Sigmoid colon (tissue), 7 donors: ENCODE measurements around the gene SYNDIG1. TPM values are rescaled to one million over a fixed set of nuclear protein-coding genes. Genes with fewer than 3 reads are reported as not detected.

Experiments used
- DNase-seq: peaks from one replicate; pipeline ENCODE4 v3.0.0-alpha.2; 2019
- H3K27ac ChIP-seq, 4 donors: fragments of 200-600 bp; sonication (generic); one replicate each; pipeline ENCODE4 v1.5.1; 2016 to 2019; ENCODE audit warnings: mild to moderate bottlenecking in 1 of 4
- H3K27me3 ChIP-seq, 3 donors: fragments of 200-600 bp; sonication (generic); one replicate each; pipeline ENCODE4 v1.5.1; 2019; ENCODE audit warnings: mild to moderate bottlenecking in 1 of 3
- H3K36me3 ChIP-seq, 4 donors: fragments of 200-600 bp; sonication (generic); one replicate each; pipeline ENCODE4 v1.5.1; 2016 to 2019
- H3K4me1 ChIP-seq, 4 donors: fragments of 200-600 bp; sonication (generic); one replicate each; pipeline ENCODE4 v1.5.1; 2017 to 2019
- H3K4me3 ChIP-seq, 4 donors: fragments of 200-600 bp; sonication (generic); one replicate each; pipeline ENCODE4 v1.5.1; 2017 to 2019; ENCODE audit warnings: mild to moderate bottlenecking in 2 of 4, moderate library complexity in 1 of 4
- H3K9me3 ChIP-seq, 4 donors: fragments of 200-600 bp in 3 of 4; sonication (generic) in 3 of 4; one replicate each; pipeline versions ENCODE4 v1.5.1 to v1.6.1; 2013 to 2019
- EP300 ChIP-seq, 4 donors: sonication (generic); formaldehyde crosslinking; IDR thresholded peaks; one replicate each; pipeline ENCODE4 v1.6.1; 2017; ENCODE audit warnings: antibody characterized with exemption in 4 of 4
- POLR2A ChIP-seq, 2 donors: fragments of 450-650 bp; IDR thresholded peaks; one replicate each; pipeline ENCODE4 v1.6.1; 2016; ENCODE audit warnings: antibody characterized with exemption in 2 of 2, mild to moderate bottlenecking in 2 of 2, moderate library complexity in 2 of 2
- POLR2AphosphoS5 ChIP-seq, 4 donors: sonication (generic); formaldehyde crosslinking; IDR thresholded peaks; one replicate each; pipeline ENCODE4 v1.6.1; 2017; ENCODE audit warnings: antibody characterized with exemption in 4 of 4
- WGBS, 2 donors: extraction: QIAGEN DNeasy Blood & Tissue Kit; methylation state at CpG; one replicate each; pipeline ENCODE4 v1.1.7; 2013; 5-methylcytosine and 5-hydroxymethylcytosine counted together
- intact Hi-C: fragments of 100-400 bp; cut with DNase I; formaldehyde crosslinking; loops from one replicate; pipeline ENCODE4 v1.15.1; 2023
- polyA plus RNA-seq, 3 donors: library from polyadenylated mRNA; stranded (reverse); fragments of 200-250 nt; gene quantifications; one replicate each; pipeline ENCODE4 v1.2.3, GENCODE V29; 2013
- total RNA-seq, 4 donors: library from RNA; depleted of rRNA; stranded (reverse); fragments of >200 nt; gene quantifications; one replicate each; pipeline ENCODE4 v1.1.0, GENCODE V29; 2016
- TF ChIP-seq, protein P1 (sequence below), 4 experiments: fragments of 450-650 bp in 3 of 4; fragments of 200-600 bp in 1 of 4; IDR thresholded peaks; one replicate each; pipeline ENCODE4 v1.5.1; 2016 to 2019; ENCODE audit warnings: antibody characterized with exemption in 4 of 4, mild to moderate bottlenecking in 3 of 4, moderate library complexity in 2 of 4
- donor health status: healthy with polysubstance abuse.
- donor health status: Bipolar disorder and iron deficiency.
- donor health status: healthy.

The SYNDIG1 gene
- total and polyA plus RNA-seq, 7 donors = 0.16 to 0.69 (median 0.36) TPM; not detected in 2

DNA sequence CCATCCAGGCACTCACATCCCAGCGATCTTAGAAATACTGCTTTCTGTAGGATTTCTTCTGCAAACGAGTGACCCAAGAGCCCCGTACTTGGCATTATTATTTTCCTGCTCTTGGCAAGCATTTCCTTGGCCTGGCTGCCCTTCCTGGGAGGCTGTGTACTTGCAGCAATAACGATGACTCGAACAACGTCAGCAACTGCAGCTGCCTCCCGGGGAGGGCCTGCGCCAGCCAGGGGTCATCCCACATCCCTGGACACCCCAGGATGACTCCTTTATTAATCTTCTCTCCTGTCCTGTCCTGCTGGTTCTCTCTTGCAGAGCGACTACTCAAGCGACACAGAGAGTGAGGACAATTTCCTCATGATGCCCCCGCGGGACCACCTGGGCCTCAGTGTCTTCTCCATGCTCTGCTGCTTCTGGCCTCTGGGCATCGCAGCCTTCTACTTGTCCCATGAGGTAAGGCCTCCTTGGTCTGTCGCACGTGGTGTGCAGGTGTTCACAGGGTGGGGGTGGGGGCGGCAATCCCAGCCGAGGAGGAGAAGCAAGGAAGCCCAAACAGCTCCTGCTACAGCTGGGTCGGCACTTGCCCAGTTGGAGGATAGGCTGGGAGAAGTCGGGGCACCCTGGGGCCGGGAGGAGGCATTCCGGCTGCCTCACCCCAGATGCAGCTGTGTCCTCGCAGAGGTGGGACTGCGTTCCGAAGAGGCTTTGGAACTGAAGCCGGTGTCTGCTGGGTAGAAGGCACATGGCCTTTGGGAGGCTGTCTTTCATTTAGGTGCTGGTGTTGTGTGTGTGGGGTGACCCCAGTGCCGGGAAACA lies 115.3 kb downstream of the SYNDIG1 start:
- Histone ChIP-seq H3K4me1 (no peaks in the 10 kb centered on the region), H3K36me3 (no peaks in the 10 kb centered on the region), H3K27me3 (peaks cover 0 to 24% (median 0%) of the 10 kb centered on the region in 3 donors), H3K9me3 (no peaks in the 10 kb centered on the region), H3K4me3 (no peak overlapping the region), H3K27ac (no peak overlapping the region)
- TF ChIP-seq POLR2A (IDR thresholded peaks at IDR 0.05) (no peak), EP300 (IDR thresholded peaks at IDR 0.05) (no peak), POLR2AphosphoS5 (IDR thresholded peaks at IDR 0.05) (no peak)
- TF ChIP-seq, protein P1, sequence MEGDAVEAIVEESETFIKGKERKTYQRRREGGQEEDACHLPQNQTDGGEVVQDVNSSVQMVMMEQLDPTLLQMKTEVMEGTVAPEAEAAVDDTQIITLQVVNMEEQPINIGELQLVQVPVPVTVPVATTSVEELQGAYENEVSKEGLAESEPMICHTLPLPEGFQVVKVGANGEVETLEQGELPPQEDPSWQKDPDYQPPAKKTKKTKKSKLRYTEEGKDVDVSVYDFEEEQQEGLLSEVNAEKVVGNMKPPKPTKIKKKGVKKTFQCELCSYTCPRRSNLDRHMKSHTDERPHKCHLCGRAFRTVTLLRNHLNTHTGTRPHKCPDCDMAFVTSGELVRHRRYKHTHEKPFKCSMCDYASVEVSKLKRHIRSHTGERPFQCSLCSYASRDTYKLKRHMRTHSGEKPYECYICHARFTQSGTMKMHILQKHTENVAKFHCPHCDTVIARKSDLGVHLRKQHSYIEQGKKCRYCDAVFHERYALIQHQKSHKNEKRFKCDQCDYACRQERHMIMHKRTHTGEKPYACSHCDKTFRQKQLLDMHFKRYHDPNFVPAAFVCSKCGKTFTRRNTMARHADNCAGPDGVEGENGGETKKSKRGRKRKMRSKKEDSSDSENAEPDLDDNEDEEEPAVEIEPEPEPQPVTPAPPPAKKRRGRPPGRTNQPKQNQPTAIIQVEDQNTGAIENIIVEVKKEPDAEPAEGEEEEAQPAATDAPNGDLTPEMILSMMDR (IDR thresholded peaks at IDR 0.05) = no peak
- no peak for DNase-seq
- intact Hi-C loops = no loop called here
- WGBS, 2 donors = 79 to 80% methylated on average over 26 of the region's 26 CpGs

DNA sequence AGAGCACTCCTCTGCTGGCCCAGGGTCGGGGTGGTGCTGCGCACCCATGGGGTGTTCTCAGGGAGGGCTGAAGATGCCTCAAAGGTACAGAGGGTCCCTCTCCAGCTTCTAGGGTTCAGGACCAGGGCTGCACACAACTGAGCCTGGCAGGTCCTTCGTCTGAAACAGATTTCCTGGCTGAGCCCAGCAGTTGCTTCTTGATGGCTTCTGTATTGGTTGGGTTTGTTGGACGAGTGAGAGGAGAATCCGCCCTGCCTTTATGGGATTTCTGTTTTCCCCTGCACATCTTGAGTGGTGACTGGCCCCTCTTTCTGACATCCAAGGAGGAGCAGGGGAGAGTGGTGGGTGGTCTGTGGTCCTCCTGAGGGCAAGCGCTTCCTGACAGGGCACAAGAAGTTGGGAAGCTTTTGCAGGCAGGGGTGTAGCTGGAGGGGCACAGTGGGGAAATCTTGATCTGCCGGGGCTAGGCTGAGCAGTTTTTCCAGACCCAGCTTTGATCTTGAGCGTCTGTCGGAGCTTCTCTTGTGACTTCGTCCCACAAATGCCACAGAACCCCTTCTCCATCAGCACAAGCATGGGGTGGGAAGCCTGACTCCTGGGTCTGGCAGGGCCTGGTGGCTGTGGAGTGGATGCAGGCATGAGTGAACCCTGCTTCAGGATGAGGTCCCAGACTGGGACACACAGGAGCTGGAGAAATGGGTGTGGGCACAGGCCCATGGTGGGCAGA lies 116.5 kb downstream of the SYNDIG1 start:
- Histone ChIP-seq H3K9me3 (no peaks in the 10 kb centered on the region), H3K4me3 (no peak overlapping the region), H3K4me1 (no peaks in the 10 kb centered on the region), H3K27ac (no peak overlapping the region), H3K27me3 (peaks cover 0 to 24% (median 0%) of the 10 kb centered on the region in 3 donors), H3K36me3 (no peaks in the 10 kb centered on the region)
- no peak for TF ChIP-seq POLR2A (IDR thresholded peaks at IDR 0.05)
- TF ChIP-seq, protein P1 (IDR thresholded peaks at IDR 0.05) = no peak
- no peak for TF ChIP-seq EP300 (IDR thresholded peaks at IDR 0.05)
- TF ChIP-seq POLR2AphosphoS5 (IDR thresholded peaks at IDR 0.05) = no peak
- 83 to 88% methylated on average over 10 of the region's 10 CpGs for WGBS, 2 donors
- DNase-seq = no peak
- intact Hi-C loops = no loop called here

DNA sequence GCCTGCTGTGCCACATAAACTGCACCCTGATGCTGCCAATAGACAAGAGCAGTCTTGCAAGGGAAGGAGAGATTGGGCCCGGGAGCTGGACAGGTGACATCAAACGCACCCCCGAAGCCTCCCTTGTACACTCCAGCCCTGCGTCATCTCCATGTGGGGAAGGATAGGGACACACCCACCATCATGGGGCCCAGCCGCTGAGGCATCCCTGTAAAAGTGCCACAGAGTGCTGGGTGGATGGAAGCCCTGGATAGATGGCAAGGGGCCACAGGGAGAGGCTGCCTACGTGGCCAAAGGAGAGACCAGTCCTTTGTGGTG lies 117.1 kb downstream of the SYNDIG1 start:
- intact Hi-C loops = no loop called here
- Histone ChIP-seq H3K9me3 (no peaks in the 10 kb centered on the region), H3K4me1 (no peaks in the 10 kb centered on the region), H3K27me3 (peaks cover 0 to 24% (median 0%) of the 10 kb centered on the region in 3 donors), H3K4me3 (no peak overlapping the region), H3K36me3 (no peaks in the 10 kb centered on the region), H3K27ac (no peak overlapping the region)
- WGBS, 2 donors = 73 to 75% methylated on average over 6 of the region's 6 CpGs
- TF ChIP-seq, protein P1 (IDR thresholded peaks at IDR 0.05) = no peak
- TF ChIP-seq POLR2AphosphoS5 (IDR thresholded peaks at IDR 0.05) (no peak), POLR2A (IDR thresholded peaks at IDR 0.05) (no peak), EP300 (IDR thresholded peaks at IDR 0.05) (no peak)
- DNase-seq = no peak

DNA sequence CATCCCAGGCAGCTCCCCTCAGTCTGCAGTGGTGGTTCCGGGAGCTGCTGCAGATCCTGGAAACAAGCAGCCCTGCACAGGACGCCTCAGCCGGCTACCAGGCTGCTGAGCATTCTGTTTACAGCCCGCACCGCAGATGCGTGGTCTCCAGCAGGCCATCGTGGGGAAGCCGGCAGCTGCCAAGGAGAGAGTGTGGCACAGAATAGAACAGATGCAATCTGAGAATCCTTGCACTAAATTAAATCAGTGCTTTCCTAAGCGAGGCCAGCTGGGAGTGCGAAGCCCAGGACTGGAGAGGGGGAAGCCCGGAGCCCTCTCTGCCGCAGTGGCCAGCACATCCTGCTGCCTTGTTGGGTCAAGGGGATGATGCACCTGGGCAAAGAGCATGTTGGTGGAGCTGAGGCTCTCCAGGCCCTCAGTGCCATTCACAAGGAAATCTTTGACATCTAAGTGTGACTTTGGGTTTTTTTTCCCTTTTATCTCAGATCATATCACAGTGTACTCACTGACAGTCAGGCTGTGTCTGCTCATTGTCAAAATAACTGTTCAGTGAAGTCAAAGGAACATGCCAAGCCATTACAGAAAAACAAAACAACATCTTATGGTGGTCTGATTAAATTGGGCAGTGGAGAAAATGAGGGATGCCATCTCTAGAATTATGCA lies 118.1 kb downstream of the SYNDIG1 start:
- Histone ChIP-seq H3K27ac (no peak overlapping the region), H3K36me3 (no peaks in the 10 kb centered on the region)
- no peak for DNase-seq

More for the DNA sequence above, 118.1 kb downstream of the SYNDIG1 start:
- H3K27me3 ChIP-seq = peaks cover 0 to 22% (median 0%) of the 10 kb centered on the region in 3 donors
- WGBS, 2 donors = 74 to 84% methylated on average over 12 of the region's 12 CpGs
- TF ChIP-seq EP300 (IDR thresholded peaks at IDR 0.05) (no peak), POLR2A (IDR thresholded peaks at IDR 0.05) (no peak), POLR2AphosphoS5 (IDR thresholded peaks at IDR 0.05) (no peak)
- TF ChIP-seq, protein P1 (IDR thresholded peaks at IDR 0.05) = no peak
- H3K4me3 ChIP-seq = no peak overlapping the region
- intact Hi-C loops = no loop called here
- H3K9me3 ChIP-seq = no peaks in the 10 kb centered on the region
- H3K4me1 ChIP-seq = no peaks in the 10 kb centered on the region
